ENCODE measurements around the gene DNLZ. TPM values are rescaled to one million over a fixed set of nuclear protein-coding genes. Genes with fewer than 3 reads are reported as not detected.

The DNLZ gene
- total RNA-seq, 4 donors from 2014 or later = 5.6 to 19.8 (median 13.5) TPM

- TF ChIP-seq CTCF (IDR thresholded peaks at IDR 0.05) = no peak
- no peak for TF ChIP-seq POLR2A (IDR thresholded peaks at IDR 0.05)
- no peak overlapping the region for H3K4me3 ChIP-seq
- peak in 2 of 3 donors; percentile 55 to 67 for DNase-seq
- no peaks in the 10 kb centered on the region for H3K36me3 ChIP-seq
- no peaks in the 10 kb centered on the region for H3K27me3 ChIP-seq
- no peak overlapping the region for H3K27ac ChIP-seq
- peaks cover 0 to 11% (median 0%) of the 10 kb centered on the region in 4 donors for H3K4me1 ChIP-seq
- H3K9me3 ChIP-seq = peaks cover 0 to 13% (median 1%) of the 10 kb centered on the region in 4 donors
Measured at GRCh38 chr9:136311051-136312008, 52.2 kb downstream of the DNLZ start.

- Histone ChIP-seq H3K4me3 (no peak overlapping the region), H3K9me3 (peaks cover 0 to 9% (median 1%) of the 10 kb centered on the region in 4 donors), H3K27ac (no peak overlapping the region), H3K4me1 (peaks cover 0 to 11% (median 0%) of the 10 kb centered on the region in 4 donors), H3K27me3 (no peaks in the 10 kb centered on the region), H3K36me3 (no peaks in the 10 kb centered on the region)
- no peak for DNase-seq
- TF ChIP-seq POLR2A (IDR thresholded peaks at IDR 0.05) = no peak
- TF ChIP-seq CTCF (IDR thresholded peaks at IDR 0.05) = no peak
Measured at GRCh38 chr9:136310273-136311030, 53.1 kb downstream of the DNLZ start.

GRCh38 chr9:136309806-136310220 is 53.7 kb downstream of the DNLZ start:
- no peaks in the 10 kb centered on the region for H3K27me3 ChIP-seq

More at GRCh38 chr9:136309806-136310220, 53.7 kb downstream of the DNLZ start:
- DNase-seq = no peak
- Histone ChIP-seq H3K36me3 (no peaks in the 10 kb centered on the region), H3K4me1 (peaks cover 0 to 11% (median 0%) of the 10 kb centered on the region in 4 donors), H3K9me3 (peaks cover 0 to 3% (median 1%) of the 10 kb centered on the region in 4 donors), H3K4me3 (no peak overlapping the region), H3K27ac (no peak overlapping the region)
- no peak for TF ChIP-seq POLR2A (IDR thresholded peaks at IDR 0.05)
- no peak for TF ChIP-seq CTCF (IDR thresholded peaks at IDR 0.05)

Other genes with a start within 250 kb of the DNLZ start
- gene TMEM250, start 244.9 kb downstream of the DNLZ start, total RNA-seq = 10 to 100 TPM; 34.7 to 75.0 (median 69.2) TPM
- gene LHX3, start 158.6 kb downstream of the DNLZ start, total RNA-seq = not detected
- 10 to 100 TPM in 1 of 4 donors, 1 to 10 TPM in 3; 5.1 to 23.9 (median 7.4) TPM for gene QSOX2, start 117.9 kb downstream of the DNLZ start, total RNA-seq
- 1 to 10 TPM in 1 of 4 donors, under 1 TPM in 2, not detected in 1; 0.35 to 1.0 (median 0.67) TPM for gene CCDC187, start 59.6 kb downstream of the DNLZ start, total RNA-seq
- gene GPSM1, start 36.2 kb downstream of the DNLZ start, total RNA-seq = 10 to 100 TPM in 1 of 4 donors, 1 to 10 TPM in 3; 3.7 to 25.6 (median 6.0) TPM
- gene CARD9, start 9.9 kb upstream of the DNLZ start, total RNA-seq = 10 to 100 TPM in 1 of 4 donors, under 1 TPM in 3; 0.28 to 14.9 (median 0.64) TPM
- gene SNAPC4, start 36.4 kb upstream of the DNLZ start, total RNA-seq = 10 to 100 TPM in 3 of 4 donors, 1 to 10 TPM in 1; 6.3 to 58.6 (median 13.2) TPM
- gene ENTR1, start 46.9 kb upstream of the DNLZ start, total RNA-seq = 100 to 1,000 TPM in 1 of 4 donors, 10 to 100 TPM in 3; 29.9 to 193 (median 50.2) TPM
- 10 to 100 TPM; 32.8 to 73.4 (median 47.3) TPM for gene PMPCA, start 46.9 kb upstream of the DNLZ start, total RNA-seq
- gene INPP5E, start 76.1 kb upstream of the DNLZ start, total RNA-seq = 10 to 100 TPM in 3 of 4 donors, 1 to 10 TPM in 1; 6.7 to 19.8 (median 19.2) TPM
- gene SEC16A, start 119.3 kb upstream of the DNLZ start, total RNA-seq = 10 to 100 TPM; 63.5 to 80.8 (median 74.6) TPM
- gene NOTCH1, start 182.3 kb upstream of the DNLZ start, total RNA-seq = 10 to 100 TPM; 38.2 to 95.7 (median 53.8) TPM